ENCODE measurements around the gene DOK3. TPM values are rescaled to one million over a fixed set of nuclear protein-coding genes. Genes with fewer than 3 reads are reported as not detected.

Gene DOK3
- total and polyA plus RNA-seq, 10 of the 15 experiments (the other 5 are each of a cell fraction or from before 2014, with no cell fraction given), result 6.6 to 107 (median 52.1) TPM

- TF ChIP-seq ZBTB33 (IDR thresholded peaks at IDR 0.05) (no peak), ZNF217 (IDR thresholded peaks at IDR 0.05) (no peak), RAD21 (IDR thresholded peaks at IDR 0.05; ENCODE audit: insufficient read depth, low read depth, low read length) (no peak), MLLT1 (IDR thresholded peaks at IDR 0.05) (peak; percentile 86), CEBPZ (IDR thresholded peaks at IDR 0.05; ENCODE audit: low read depth, low read length) (peak; percentile 33; the same call in 1 of the 2 replicates), YBX1 (IDR thresholded peaks at IDR 0.05) (no peak), KAT2A (conservative IDR thresholded peaks at IDR 0.05; ENCODE audit: control insufficient read depth, low read depth, low read length) (no peak), ELK1 (IDR thresholded peaks at IDR 0.05; ENCODE audit: low read depth, low read length) (peak; percentile 80), STAT1 (conservative IDR thresholded peaks at IDR 0.05) (no peak; the same call in 1 of the 2 replicates), WRNIP1 (IDR thresholded peaks at IDR 0.05; ENCODE audit: borderline replicate concordance, low read depth, low read length) (no peak), E2F8 (IDR thresholded peaks at IDR 0.05; ENCODE audit: low read depth, partially characterized antibody) (no peak), IRF5 (IDR thresholded peaks at IDR 0.05; ENCODE audit: borderline replicate concordance) (no peak)
Observed at GRCh38 chr5:177516601-177517568, 7.3 kb upstream of the DOK3 start, which contains the start of gene DDX41 (continued).

Data from GM12878 (cell line).